Measurements from ENCODE around the gene NPIPB6.
A peak's percentile ranks its signal among the peaks of the same experiment; 100 is the strongest.

Gene NPIPB6

GRCh38 chr16:28294201-28294600 is 69.1 kb downstream of the NPIPB6 start:
- DNase-seq (no peak), ATAC-seq (no peak)
- Mint-ChIP-seq H3K27me3 (no peaks in the 10 kb centered on the region), H3K4me3 (peak overlapping the region; percentile 72 to 90), H3K4me1 (peaks cover 73% of the 10 kb centered on the region), H3K9me3 (no peaks in the 10 kb centered on the region), H3K27ac (peak overlapping the region in 1 of 2 donors; percentile 19)

- ATAC-seq (no peak), DNase-seq (no peak)
- H3K27ac Mint-ChIP-seq = peak overlapping the region in 1 of 2 donors; percentile 72
- peaks cover 75% of the 10 kb centered on the region for H3K4me1 Mint-ChIP-seq
- no peaks in the 10 kb centered on the region for H3K9me3 Mint-ChIP-seq
- peak overlapping the region; percentile 72 to 90 for H3K4me3 Mint-ChIP-seq
- H3K27me3 Mint-ChIP-seq = no peaks in the 10 kb centered on the region
Measured at GRCh38 chr16:28293601-28293960, 69.7 kb downstream of the NPIPB6 start.

GRCh38 chr16:28292731-28293600 is 70.3 kb downstream of the NPIPB6 start:
- peak overlapping the region; percentile 87 to 90 for H3K4me3 Mint-ChIP-seq
- peak overlapping the region; percentile 72 to 75 for H3K27ac Mint-ChIP-seq
- H3K4me1 Mint-ChIP-seq = peaks cover 75% of the 10 kb centered on the region
- ATAC-seq (no peak), DNase-seq (peak in 1 of 2 donors; percentile 33)
- no peaks in the 10 kb centered on the region for H3K27me3 Mint-ChIP-seq
- no peaks in the 10 kb centered on the region for H3K9me3 Mint-ChIP-seq
